Brain microvascular endothelial cell (primary cell): Measurements from ENCODE around the gene KLHL25.

Experiments used
- DNase-seq: peaks from one replicate; pipeline ENCODE4 v3.0.0-alpha.2; 2020
- H3K27ac ChIP-seq: fragments of 250-450 bp; sonication (Bioruptor Pico); 2 replicates; pipeline ENCODE4 v1.5.1; 2020; ENCODE audit warnings: mild to moderate bottlenecking, moderate library complexity
- H3K27me3 ChIP-seq: fragments of 250-450 bp; sonication (Bioruptor Pico); replicated peaks from 2 replicates; pipeline ENCODE4 v1.5.1; 2020; ENCODE audit warnings: mild to moderate bottlenecking
- H3K36me3 ChIP-seq: fragments of 250-450 bp; sonication (Bioruptor Pico); replicated peaks from 2 replicates; pipeline ENCODE4 v1.5.1; 2020; ENCODE audit warnings: mild to moderate bottlenecking
- H3K4me3 ChIP-seq: 2 replicates; pipeline ENCODE4 v1.5.1; 2011; ENCODE audit warnings: low read depth, mild to moderate bottlenecking, control low read depth, low read length, moderate library complexity
- in situ Hi-C: cut with HindIII; loops from 2 replicates; pipeline ENCODE4 v1.10.0; 2017; ENCODE audit warnings: low sequenced_read_pairs, low pct_ligation_motif_present
- TF ChIP-seq, protein P1 (sequence below): IDR thresholded peaks from 2 replicates; pipeline ENCODE4 v1.5.1; 2011; ENCODE audit warnings: low read depth, mild to moderate bottlenecking, moderate library complexity, low read length, control low read depth, inconsistent platforms; ENCODE audit errors: missing control alignments

KLHL25 gene, protein sequence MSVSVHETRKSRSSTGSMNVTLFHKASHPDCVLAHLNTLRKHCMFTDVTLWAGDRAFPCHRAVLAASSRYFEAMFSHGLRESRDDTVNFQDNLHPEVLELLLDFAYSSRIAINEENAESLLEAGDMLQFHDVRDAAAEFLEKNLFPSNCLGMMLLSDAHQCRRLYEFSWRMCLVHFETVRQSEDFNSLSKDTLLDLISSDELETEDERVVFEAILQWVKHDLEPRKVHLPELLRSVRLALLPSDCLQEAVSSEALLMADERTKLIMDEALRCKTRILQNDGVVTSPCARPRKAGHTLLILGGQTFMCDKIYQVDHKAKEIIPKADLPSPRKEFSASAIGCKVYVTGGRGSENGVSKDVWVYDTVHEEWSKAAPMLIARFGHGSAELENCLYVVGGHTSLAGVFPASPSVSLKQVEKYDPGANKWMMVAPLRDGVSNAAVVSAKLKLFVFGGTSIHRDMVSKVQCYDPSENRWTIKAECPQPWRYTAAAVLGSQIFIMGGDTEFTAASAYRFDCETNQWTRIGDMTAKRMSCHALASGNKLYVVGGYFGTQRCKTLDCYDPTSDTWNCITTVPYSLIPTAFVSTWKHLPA

DNA sequence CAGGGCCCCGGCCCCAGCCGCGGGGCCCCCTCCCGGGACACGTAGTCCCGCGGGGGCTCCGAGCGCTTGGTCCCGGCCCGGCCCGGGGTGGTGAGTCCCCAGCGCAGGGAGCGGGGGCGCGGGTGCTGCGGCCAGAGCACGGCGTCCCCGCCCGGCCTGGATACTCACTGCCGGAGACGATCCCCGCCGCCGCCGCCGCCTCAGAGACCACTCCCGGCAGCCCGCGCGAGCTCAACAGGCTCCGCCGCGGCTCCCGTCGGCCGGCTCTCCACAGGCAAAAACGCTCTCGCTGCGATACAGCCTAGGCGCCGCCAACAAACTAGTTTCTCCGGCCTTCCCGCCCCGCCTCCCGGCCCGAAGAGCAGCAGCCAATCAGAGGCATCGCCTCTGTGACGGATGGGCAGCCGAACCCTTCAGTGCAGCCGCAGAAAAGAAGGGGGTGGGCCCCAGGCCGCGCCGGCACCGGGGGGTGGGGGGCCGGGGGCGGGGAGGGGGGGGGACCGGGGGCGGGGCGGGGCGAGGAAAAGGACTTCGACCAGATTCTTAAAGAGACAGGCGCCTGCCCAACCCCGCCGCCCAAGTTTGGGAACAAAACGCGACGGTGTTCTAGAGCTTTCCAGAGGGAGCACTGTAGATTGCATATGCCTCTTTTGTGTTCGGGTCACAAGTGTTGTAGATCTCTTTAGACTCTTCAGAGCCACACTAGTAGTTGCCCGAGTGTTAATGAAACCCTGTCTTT, at the start of gene KLHL25:
Gene KLHL25, minus strand, starts transcription at position 328 of the 739 bp plus-strand sequence. CDS start 25,115 bp downstream, outside the sequence.
- Histone ChIP-seq H3K4me3 (peak within 1 kb of the TSS; percentile 73), H3K36me3 (no peaks in the 10 kb centered on the region), H3K27me3 (no peaks in the 10 kb centered on the region), H3K27ac (peak within 1 kb of the TSS; percentile 63)
- in situ Hi-C loops = no loop called here
- TF ChIP-seq, protein P1, sequence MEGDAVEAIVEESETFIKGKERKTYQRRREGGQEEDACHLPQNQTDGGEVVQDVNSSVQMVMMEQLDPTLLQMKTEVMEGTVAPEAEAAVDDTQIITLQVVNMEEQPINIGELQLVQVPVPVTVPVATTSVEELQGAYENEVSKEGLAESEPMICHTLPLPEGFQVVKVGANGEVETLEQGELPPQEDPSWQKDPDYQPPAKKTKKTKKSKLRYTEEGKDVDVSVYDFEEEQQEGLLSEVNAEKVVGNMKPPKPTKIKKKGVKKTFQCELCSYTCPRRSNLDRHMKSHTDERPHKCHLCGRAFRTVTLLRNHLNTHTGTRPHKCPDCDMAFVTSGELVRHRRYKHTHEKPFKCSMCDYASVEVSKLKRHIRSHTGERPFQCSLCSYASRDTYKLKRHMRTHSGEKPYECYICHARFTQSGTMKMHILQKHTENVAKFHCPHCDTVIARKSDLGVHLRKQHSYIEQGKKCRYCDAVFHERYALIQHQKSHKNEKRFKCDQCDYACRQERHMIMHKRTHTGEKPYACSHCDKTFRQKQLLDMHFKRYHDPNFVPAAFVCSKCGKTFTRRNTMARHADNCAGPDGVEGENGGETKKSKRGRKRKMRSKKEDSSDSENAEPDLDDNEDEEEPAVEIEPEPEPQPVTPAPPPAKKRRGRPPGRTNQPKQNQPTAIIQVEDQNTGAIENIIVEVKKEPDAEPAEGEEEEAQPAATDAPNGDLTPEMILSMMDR = no peak
- peak; percentile 91 for DNase-seq

DNA sequence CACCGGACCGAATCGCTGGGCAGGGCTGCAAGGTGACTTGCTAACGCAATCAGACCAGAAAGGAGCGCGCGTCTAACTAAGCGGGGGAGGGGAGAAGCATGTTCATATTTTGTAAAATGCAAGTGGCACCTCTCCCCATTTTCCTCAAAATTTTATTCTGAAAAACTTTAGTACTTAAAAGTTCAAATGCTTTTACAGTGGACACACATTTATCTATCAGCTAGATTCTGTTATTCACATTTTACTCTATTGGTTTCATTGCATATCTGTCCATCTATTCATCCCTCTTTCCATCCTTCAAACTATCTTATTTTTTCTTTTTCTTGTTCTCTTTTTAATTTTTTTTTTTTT, 46.1 kb upstream of the KLHL25 start:
- Histone ChIP-seq H3K27me3 (peaks cover 3% of the 10 kb centered on the region), H3K27ac (no peak overlapping the region), H3K4me3 (no peak overlapping the region), H3K36me3 (no peaks in the 10 kb centered on the region)
- no peak for DNase-seq
- in situ Hi-C loops = no loop called here
- TF ChIP-seq, protein P1 = no peak

DNA sequence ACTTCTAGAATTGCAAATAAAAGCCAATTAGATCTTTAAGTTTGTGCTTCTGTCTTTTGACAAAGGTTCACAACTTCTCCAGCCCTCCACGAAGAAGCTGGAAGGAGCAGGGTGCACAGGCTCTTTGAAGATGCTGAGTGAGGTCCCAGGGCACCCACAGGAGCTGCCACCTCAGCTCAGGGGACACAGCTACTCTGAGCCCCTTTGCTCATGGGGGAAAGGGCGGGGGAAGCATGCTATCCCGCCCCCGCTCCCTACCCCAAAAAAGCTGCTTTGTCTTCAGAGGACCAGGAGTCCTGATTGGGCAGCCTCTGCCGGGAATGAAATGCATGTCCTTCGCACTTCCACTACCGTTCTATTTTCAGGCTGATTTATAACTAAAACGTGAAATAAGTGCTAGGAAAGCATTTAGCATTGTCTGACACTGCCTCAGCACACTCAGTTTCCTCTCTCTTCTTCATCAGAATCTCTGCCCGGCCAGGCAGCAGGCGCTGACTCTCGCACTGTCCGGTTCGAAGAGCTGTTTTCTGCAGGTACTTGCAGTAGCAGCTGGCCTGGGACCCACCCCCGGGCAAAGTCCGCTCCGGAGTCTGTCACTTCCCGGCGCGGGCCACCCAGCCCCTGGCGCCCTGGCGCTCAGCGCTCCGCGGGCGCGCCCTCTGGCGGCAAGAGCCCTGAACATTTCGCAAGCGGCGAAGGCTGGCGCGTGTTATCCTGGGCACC, 45.5 kb upstream of the KLHL25 start:
- TF ChIP-seq, protein P1 = peak; percentile 75
- DNase-seq = peak; percentile 29
- peak overlapping the region; percentile 48 for H3K4me3 ChIP-seq
- in situ Hi-C loops = no loop called here
- H3K36me3 ChIP-seq = no peaks in the 10 kb centered on the region
- H3K27ac ChIP-seq = no peak overlapping the region
- no peaks in the 10 kb centered on the region for H3K27me3 ChIP-seq

DNA sequence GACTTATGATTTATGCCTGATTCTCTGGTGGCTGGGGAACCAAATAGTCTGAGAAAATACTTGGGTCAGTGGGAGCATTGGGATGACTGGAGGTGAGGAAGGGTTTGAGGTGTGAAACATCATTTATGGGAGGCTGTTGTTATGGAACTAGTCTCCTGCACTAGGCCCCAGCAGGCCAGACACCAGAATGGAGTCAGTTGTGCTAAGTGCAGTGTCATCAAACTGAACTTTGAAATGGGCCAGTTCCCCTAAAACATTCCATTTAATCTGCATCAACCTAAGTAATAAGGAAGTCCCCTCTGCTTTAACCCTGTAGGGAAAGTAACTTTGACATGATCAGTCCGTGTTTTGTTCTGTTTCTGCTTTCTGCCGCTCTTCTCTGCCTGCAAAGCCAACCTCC, 44.9 kb upstream of the KLHL25 start:
- TF ChIP-seq, protein P1 = no peak
- Histone ChIP-seq H3K36me3 (no peaks in the 10 kb centered on the region), H3K27ac (no peak overlapping the region), H3K27me3 (no peaks in the 10 kb centered on the region), H3K4me3 (no peak overlapping the region)
- no peak for DNase-seq
- in situ Hi-C loops = no loop called here

DNA sequence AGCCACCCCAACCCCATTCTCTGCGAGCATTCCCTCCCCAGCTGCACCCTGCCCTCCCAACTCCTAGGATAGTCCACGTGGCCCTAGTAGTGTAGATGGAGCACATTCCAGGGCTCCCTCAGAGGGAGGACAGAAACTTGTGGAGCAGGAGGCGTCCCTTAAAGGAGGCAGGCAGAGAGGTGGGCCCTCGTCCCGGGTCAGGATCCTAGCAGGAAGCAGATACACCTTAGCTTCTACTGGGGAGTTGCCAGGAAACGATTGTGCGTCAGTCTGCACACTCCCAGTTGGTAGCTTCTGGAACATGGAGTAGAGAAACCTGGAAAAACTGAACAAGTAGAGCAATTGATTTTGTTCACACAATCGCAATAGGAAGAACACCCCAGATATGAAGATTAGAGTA, 43.9 kb upstream of the KLHL25 start:
- in situ Hi-C loops = no loop called here
- Histone ChIP-seq H3K4me3 (no peak overlapping the region), H3K27ac (no peak overlapping the region), H3K36me3 (no peaks in the 10 kb centered on the region), H3K27me3 (no peaks in the 10 kb centered on the region)
- TF ChIP-seq, protein P1 = no peak
- DNase-seq = no peak
